Measurements from ENCODE around the gene GSTT2B.
"Not testable (repeated sequence)": the region's sequence is repeated elsewhere in the genome, so short reads cannot be mapped to it uniquely, and the experiment has no call there.

Gene GSTT2B

DNA sequence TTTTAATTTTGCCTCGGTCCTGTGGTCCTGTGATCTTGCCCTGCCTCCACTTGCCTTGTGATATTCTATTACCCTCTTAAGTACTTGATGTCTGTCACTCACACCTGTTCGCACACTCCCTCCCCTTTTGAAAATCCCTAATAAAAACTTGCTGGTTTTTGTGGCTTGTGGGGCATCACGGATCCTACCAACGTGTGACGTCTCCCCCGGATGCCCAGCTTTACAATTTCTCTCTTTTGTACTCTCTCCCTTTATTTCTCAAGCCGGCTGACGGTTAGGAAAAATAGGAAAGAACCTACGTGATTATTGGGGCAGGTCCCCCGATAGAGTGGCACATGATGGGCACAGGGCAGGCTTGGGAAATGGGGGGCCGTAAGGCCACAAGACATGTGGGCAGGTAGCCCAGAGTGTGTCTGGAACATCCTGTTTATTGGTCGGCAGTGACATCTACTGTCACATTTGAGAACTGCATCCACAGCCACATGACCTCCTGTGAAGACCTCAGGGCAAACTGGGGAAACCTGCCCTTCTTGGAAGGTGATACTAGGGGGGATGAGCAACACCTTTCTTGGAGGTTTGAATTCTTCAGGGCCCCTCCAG lies 4.6 kb downstream of the GSTT2B start:
- H3K36me3 ChIP-seq; H3K27me3 ChIP-seq; H3K9me3 ChIP-seq; H3K4me3 ChIP-seq (ENCODE audit: low read depth, low read length); H3K4me1 ChIP-seq: not testable (repeated sequence)
- TF ChIP-seq CTCF (IDR thresholded peaks at IDR 0.05; ENCODE audit: low read depth, low read length): peak; percentile 77
- DNase-seq: peak; percentile 81

- not testable (repeated sequence) for H3K36me3 ChIP-seq; H3K4me3 ChIP-seq (ENCODE audit: low read depth, low read length); H3K4me1 ChIP-seq; DNase-seq; H3K9me3 ChIP-seq; H3K27me3 ChIP-seq
Measured at GRCh38 chr22:23955886-23956285, 5.1 kb downstream of the GSTT2B start.

- H3K27me3 ChIP-seq; H3K4me3 ChIP-seq (ENCODE audit: low read depth, low read length); H3K4me1 ChIP-seq; H3K36me3 ChIP-seq; H3K9me3 ChIP-seq; DNase-seq: not testable (repeated sequence)
Measured at GRCh38 chr22:23954991-23955305, 6.0 kb downstream of the GSTT2B start.

DNA sequence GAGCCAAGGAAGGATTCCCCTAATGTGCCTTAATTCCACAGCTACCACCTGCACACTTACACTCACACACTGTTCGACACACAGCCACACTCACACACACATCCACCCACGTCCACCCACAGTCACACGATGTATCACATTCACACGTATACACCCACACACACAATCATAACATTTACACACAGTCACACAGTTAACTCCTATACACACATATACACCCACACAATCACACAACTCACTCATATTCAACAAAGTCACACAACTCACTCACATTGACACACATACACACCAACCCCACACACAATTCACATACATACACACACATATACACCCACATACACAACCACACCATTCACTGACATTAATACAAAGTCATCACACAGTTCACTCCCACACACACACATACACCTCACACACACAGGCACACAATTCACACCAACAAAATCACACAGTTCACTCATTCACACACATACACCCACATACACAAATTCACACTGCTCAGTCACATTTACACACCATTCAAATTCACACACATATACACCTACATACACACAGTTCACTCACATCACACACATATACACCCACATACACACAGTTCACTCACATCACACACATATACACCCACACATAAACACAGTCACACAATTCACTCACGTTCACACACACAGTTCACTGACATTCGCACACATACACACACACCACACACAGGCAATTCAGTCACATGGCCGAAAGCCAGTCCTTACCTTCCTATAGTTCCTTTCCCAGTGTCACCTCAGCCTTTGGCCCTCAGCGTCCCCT lies 6.6 kb downstream of the GSTT2B start:
- not testable (repeated sequence) for DNase-seq; H3K27me3 ChIP-seq; H3K4me1 ChIP-seq; H3K36me3 ChIP-seq; H3K9me3 ChIP-seq; H3K4me3 ChIP-seq (ENCODE audit: low read depth, low read length)

DNA sequence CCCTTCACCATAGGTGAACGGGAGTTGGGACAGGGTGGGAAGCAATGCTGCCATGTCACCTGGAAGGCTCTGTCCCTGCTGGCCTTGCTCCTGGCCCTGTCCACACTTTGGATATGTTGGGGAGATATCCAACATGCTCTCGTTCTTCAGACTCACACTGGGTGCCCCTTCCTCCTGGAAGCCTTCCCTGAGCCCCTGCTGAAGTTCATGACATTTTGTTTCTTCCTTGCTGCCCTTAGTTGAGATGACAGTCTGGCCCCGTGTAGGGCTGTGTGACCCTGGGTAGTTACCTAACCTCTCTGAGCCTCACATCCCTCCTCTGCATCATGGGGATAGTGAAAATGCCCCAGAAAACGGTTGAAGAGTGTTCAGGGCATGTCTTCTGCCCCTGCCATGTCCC lies 7.5 kb downstream of the GSTT2B start:
- not testable (repeated sequence) for H3K4me1 ChIP-seq; H3K27me3 ChIP-seq; H3K4me3 ChIP-seq (ENCODE audit: low read depth, low read length); H3K9me3 ChIP-seq; H3K36me3 ChIP-seq; DNase-seq

DNA sequence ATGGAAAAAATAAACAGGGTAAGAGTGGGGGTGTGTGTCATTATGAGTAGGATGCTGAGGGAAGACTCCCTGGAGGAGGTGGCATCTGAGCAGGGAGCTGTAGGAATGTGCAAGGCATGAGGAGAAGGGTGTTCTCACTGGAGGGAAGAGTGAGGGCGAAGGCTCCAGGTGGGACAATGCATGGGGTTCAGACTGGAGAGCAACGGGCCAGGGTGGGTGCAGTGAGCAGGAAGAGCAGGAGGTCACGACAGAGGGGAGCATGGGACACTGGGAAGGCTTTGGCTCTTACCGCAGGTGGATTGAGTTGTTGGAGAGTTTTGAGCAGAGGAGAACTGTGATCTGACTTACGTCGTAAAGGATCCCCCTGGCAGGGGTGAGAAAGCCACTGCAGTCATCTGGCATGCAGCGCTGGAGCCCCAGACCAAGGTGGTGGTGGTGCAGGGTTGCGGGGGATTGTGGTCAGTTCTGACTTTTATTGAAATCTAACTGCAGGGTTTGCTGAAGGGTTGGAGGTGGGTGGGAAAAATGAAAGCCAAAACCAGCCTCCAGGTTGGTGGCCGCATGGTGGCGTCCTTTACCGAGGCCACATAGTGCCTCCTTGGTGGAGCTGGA lies 8.1 kb downstream of the GSTT2B start:
- H3K4me3 ChIP-seq (ENCODE audit: low read depth, low read length); H3K9me3 ChIP-seq; H3K27me3 ChIP-seq; H3K36me3 ChIP-seq; DNase-seq; H3K4me1 ChIP-seq: not testable (repeated sequence)

GRCh38 chr22:23951383-23951782 lies 9.6 kb downstream of the GSTT2B start:
- DNase-seq; H3K36me3 ChIP-seq; H3K27me3 ChIP-seq; H3K4me1 ChIP-seq; H3K4me3 ChIP-seq (ENCODE audit: low read depth, low read length); H3K9me3 ChIP-seq: not testable (repeated sequence)

DNA sequence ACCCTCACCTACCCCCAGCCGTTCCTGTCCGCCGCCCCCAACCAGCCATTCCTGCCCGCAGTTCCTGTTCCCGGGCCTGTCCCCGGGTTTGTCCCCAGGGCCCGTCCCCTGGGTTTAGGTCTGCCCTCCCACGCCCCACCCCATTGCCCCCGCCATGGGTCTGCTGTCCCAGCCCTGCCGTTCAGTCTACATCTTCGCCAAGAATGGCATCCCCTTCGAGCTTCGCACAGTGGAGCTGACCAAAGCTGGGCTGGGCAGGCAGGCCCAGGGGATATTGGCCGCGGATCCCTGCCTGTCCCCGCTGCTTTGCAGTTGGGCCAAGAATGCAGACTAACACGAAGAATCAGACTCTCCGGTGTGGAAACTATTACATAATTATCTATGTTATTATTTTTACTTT lies 11.2 kb downstream of the GSTT2B start:
- H3K9me3 ChIP-seq; H3K4me1 ChIP-seq; H3K36me3 ChIP-seq; H3K4me3 ChIP-seq (ENCODE audit: low read depth, low read length); DNase-seq; H3K27me3 ChIP-seq: not testable (repeated sequence)

- H3K4me3 ChIP-seq (ENCODE audit: low read depth, low read length); H3K27me3 ChIP-seq; H3K4me1 ChIP-seq; H3K36me3 ChIP-seq; H3K9me3 ChIP-seq: not testable (repeated sequence)
- DNase-seq: peak; percentile 30
Measured at GRCh38 chr22:23947391-23947790, 13.6 kb downstream of the GSTT2B start.

- not testable (repeated sequence) for H3K9me3 ChIP-seq; DNase-seq; H3K4me1 ChIP-seq; H3K36me3 ChIP-seq; H3K4me3 ChIP-seq (ENCODE audit: low read depth, low read length); H3K27me3 ChIP-seq
Measured at GRCh38 chr22:23940166-23940565, 20.8 kb downstream of the GSTT2B start.

GRCh38 chr22:23939017-23939357 lies 22.0 kb downstream of the GSTT2B start:
- H3K4me3 ChIP-seq (ENCODE audit: low read depth, low read length): no peak overlapping the region
- TF ChIP-seq CTCF (IDR thresholded peaks at IDR 0.05; ENCODE audit: low read depth, low read length): no peak
- no peaks in the 10 kb centered on the region for H3K27me3 ChIP-seq
- H3K36me3 ChIP-seq: no peaks in the 10 kb centered on the region
- no peaks in the 10 kb centered on the region for H3K4me1 ChIP-seq
- H3K9me3 ChIP-seq: no peaks in the 10 kb centered on the region; the same call in 1 of the 2 replicates
- no peak for DNase-seq
